ENCODE results near the gene PKD1L1. TPM values are rescaled to one million over a fixed set of nuclear protein-coding genes. Genes with fewer than 3 reads are reported as not detected.

PKD1L1 gene
- total RNA-seq, 1 donor from 2014 or later, result 0.40 TPM

DNA sequence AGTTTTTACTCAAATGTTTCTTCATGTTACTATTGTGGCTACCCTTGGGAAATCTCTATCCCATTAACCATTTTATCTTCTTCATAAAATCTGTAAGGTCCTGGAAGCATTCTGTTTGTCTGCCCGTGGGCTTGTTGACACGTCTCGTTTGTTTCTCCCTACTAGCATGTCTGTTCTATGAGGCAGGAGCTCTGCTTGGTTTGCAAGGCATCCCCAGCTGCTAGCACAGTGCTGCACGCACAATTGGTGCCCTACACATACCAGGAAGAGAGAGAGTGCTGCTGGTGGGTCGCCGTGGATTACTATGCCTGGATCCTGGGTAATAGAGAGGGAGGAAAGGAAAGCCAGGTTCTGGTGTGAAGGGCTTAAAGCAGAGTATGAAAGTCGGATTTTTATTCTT, 200.2 kb downstream of the PKD1L1 start:
- H3K36me3 Mint-ChIP-seq (ENCODE audit: low read depth), result no peaks in the 10 kb centered on the region

DNA sequence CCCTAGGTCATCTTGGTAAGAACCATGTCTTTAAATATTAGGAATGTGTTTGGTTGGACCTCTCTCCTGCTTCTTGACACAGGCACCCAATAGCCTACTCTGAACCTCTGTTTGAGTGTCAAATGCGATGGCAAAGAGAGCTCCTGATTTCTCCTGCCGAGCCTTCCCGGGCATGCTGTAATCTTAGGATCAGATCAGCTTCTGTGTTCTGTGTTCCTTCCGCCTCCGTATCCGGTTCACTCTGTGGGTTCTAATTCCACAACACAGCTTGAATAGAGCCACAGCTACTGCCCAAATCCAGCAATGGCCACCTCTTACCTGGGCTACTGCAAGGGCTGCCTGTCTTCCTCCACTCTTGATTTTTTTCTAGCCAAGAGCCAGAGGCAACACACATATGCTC, 201.1 kb downstream of the PKD1L1 start:
- no peaks in the 10 kb centered on the region for H3K36me3 Mint-ChIP-seq (ENCODE audit: low read depth)
- no peak for ATAC-seq (ENCODE audit: low read depth)
- intact Hi-C loops (cut with micrococcal nuclease), result no loop called here
- no peak overlapping the region for H3K4me3 Mint-ChIP-seq
- H3K9me3 Mint-ChIP-seq, result no peaks in the 10 kb centered on the region
- TF ChIP-seq, protein P1, sequence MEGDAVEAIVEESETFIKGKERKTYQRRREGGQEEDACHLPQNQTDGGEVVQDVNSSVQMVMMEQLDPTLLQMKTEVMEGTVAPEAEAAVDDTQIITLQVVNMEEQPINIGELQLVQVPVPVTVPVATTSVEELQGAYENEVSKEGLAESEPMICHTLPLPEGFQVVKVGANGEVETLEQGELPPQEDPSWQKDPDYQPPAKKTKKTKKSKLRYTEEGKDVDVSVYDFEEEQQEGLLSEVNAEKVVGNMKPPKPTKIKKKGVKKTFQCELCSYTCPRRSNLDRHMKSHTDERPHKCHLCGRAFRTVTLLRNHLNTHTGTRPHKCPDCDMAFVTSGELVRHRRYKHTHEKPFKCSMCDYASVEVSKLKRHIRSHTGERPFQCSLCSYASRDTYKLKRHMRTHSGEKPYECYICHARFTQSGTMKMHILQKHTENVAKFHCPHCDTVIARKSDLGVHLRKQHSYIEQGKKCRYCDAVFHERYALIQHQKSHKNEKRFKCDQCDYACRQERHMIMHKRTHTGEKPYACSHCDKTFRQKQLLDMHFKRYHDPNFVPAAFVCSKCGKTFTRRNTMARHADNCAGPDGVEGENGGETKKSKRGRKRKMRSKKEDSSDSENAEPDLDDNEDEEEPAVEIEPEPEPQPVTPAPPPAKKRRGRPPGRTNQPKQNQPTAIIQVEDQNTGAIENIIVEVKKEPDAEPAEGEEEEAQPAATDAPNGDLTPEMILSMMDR (IDR thresholded peaks at IDR 0.05), result no peak
- CTCF ChIA-PET, result no interaction called here
- POLR2A ChIA-PET, result no interaction called here
- H3K27ac Mint-ChIP-seq, result no peak overlapping the region
- H3K27me3 Mint-ChIP-seq, result no peaks in the 10 kb centered on the region
- peaks cover 9% of the 10 kb centered on the region for H3K4me1 Mint-ChIP-seq
- no peak for DNase-seq

More for the DNA sequence above, 200.2 kb downstream of the PKD1L1 start:
- ATAC-seq (ENCODE audit: low read depth) (no peak), DNase-seq (no peak)
- Mint-ChIP-seq H3K9me3 (no peaks in the 10 kb centered on the region), H3K27ac (no peak overlapping the region), H3K27me3 (no peaks in the 10 kb centered on the region), H3K4me1 (peaks cover 9% of the 10 kb centered on the region), H3K4me3 (no peak overlapping the region)
- intact Hi-C loops (cut with micrococcal nuclease), result no loop called here
- TF ChIP-seq, protein P1 (IDR thresholded peaks at IDR 0.05), result no peak
- CTCF ChIA-PET, result no interaction called here
- POLR2A ChIA-PET, result interaction anchor here (0.6 kb wide), 1 partner anchor 107 kb away, joined by 5 read pairs; no protein-coding TSS in a partner anchor

DNA sequence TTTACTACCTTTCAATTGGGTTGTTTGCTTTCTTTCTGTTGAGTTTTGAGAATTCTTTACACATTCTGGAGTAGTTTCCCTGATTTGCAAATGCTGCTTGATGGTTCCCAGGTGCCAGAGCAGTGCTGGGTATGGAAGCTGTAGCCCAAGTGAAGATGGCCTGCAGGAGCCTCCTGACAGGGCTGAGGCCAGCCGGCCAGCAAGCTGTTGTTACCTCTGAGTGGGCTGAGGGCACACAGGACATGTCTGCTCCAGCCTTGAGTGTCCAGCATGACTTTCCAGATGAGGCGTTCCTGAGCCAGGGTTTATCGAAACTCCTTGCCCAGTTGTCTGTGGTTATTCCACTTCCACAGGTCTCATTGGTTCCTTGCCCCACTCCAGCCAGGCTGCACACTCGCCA, 201.8 kb downstream of the PKD1L1 start:
- intact Hi-C loops (cut with micrococcal nuclease), result no loop called here
- H3K4me1 Mint-ChIP-seq, result peaks cover 9% of the 10 kb centered on the region
- TF ChIP-seq, protein P1 (IDR thresholded peaks at IDR 0.05), result no peak
- ATAC-seq (ENCODE audit: low read depth), result no peak
- H3K4me3 Mint-ChIP-seq, result no peak overlapping the region
- no peaks in the 10 kb centered on the region for H3K36me3 Mint-ChIP-seq (ENCODE audit: low read depth)
- no peaks in the 10 kb centered on the region for H3K9me3 Mint-ChIP-seq
- ChIA-PET POLR2A (no interaction called here), CTCF (no interaction called here)
- H3K27me3 Mint-ChIP-seq, result peaks cover 2% of the 10 kb centered on the region
- no peak overlapping the region for H3K27ac Mint-ChIP-seq
- no peak for DNase-seq

GRCh38 chr7:47744883-47745282, 203.4 kb downstream of the PKD1L1 start:
- H3K27me3 Mint-ChIP-seq, result peaks cover 2% of the 10 kb centered on the region
- no peak overlapping the region for H3K27ac Mint-ChIP-seq
- no peaks in the 10 kb centered on the region for H3K9me3 Mint-ChIP-seq
- no peak overlapping the region for H3K4me3 Mint-ChIP-seq
- intact Hi-C loops (cut with micrococcal nuclease), result no loop called here
- TF ChIP-seq, protein P1 (IDR thresholded peaks at IDR 0.05), result no peak
- ATAC-seq (ENCODE audit: low read depth), result no peak
- ChIA-PET CTCF (no interaction called here), POLR2A (interaction anchor here (0.7 kb wide), 2 partner anchors 20 to 158 kb away, joined by 3 to 5 read pairs; no protein-coding TSS in a partner anchor)
- H3K36me3 Mint-ChIP-seq (ENCODE audit: low read depth), result no peaks in the 10 kb centered on the region
- peaks cover 7% of the 10 kb centered on the region for H3K4me1 Mint-ChIP-seq
- no peak for DNase-seq

GRCh38 chr7:47743965-47744591, 204.2 kb downstream of the PKD1L1 start:
- Mint-ChIP-seq H3K4me3 (no peak overlapping the region), H3K27me3 (peaks cover 2% of the 10 kb centered on the region), H3K4me1 (peaks cover 13% of the 10 kb centered on the region), H3K36me3 (ENCODE audit: low read depth) (no peaks in the 10 kb centered on the region), H3K9me3 (no peaks in the 10 kb centered on the region), H3K27ac (no peak overlapping the region)
- POLR2A ChIA-PET, result interaction anchor here (0.6 kb wide), 1 partner anchor 118 kb away, joined by 8 read pairs; no protein-coding TSS in a partner anchor
- ATAC-seq (ENCODE audit: low read depth), result no peak
- TF ChIP-seq, protein P1 (IDR thresholded peaks at IDR 0.05), result no peak
- no peak for DNase-seq
- CTCF ChIA-PET, result no interaction called here
- intact Hi-C loops (cut with micrococcal nuclease), result no loop called here

All from activated B cell treated with CpG ODN at 0.5 μM for 24 hours (primary cell).